ENCODE measurements around the gene TELO2.

DNA sequence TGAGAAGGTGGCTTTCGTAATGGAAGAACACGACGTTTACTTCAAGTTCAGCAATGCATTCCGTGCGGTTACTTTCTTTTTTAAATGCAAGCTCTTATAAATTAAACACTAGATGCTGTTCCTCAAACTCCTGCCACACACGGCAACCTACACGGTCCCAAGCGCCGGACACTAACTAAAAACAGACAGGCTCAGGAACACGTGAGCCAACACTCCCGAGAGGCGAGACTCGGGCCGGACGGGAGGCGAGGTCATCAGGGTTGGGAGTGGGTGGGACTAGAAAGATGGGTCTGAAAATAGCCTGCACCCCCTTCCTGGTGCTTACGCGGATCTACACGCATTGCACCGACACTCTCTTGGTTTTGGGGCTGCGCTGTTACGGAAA lies 24.7 kb upstream of the TELO2 start:
- TF ChIP-seq, protein P1, sequence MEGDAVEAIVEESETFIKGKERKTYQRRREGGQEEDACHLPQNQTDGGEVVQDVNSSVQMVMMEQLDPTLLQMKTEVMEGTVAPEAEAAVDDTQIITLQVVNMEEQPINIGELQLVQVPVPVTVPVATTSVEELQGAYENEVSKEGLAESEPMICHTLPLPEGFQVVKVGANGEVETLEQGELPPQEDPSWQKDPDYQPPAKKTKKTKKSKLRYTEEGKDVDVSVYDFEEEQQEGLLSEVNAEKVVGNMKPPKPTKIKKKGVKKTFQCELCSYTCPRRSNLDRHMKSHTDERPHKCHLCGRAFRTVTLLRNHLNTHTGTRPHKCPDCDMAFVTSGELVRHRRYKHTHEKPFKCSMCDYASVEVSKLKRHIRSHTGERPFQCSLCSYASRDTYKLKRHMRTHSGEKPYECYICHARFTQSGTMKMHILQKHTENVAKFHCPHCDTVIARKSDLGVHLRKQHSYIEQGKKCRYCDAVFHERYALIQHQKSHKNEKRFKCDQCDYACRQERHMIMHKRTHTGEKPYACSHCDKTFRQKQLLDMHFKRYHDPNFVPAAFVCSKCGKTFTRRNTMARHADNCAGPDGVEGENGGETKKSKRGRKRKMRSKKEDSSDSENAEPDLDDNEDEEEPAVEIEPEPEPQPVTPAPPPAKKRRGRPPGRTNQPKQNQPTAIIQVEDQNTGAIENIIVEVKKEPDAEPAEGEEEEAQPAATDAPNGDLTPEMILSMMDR (IDR thresholded peaks at IDR 0.05) = no peak
- TF ChIP-seq POLR2A (IDR thresholded peaks at IDR 0.05) = no peak

All from uterus (tissue), 2 donors.